Hematopoietic multipotent progenitor cell treated with erythropoietin and hydrocortisone succinate and interleukin-3 and kit ligand, for 6 days (in vitro differentiated cells): Measurements from ENCODE around the gene DNPH1.
A peak's percentile ranks its signal among the peaks of the same experiment; 100 is the strongest.

Experiments used
- DNase-seq: peaks from one replicate; pipeline ENCODE4 v3.0.0-alpha.2; 2015

Gene DNPH1

GRCh38 chr6:43207286-43207685 lies 22.0 kb downstream of the DNPH1 start:
- no peak for DNase-seq

GRCh38 chr6:43205849-43206248 lies 23.4 kb downstream of the DNPH1 start:
- DNase-seq = no peak

- DNase-seq = no peak
Observed at GRCh38 chr6:43204271-43205105, 24.8 kb downstream of the DNPH1 start.

GRCh38 chr6:43203718-43204095 lies 25.6 kb downstream of the DNPH1 start:
- no peak for DNase-seq

DNA sequence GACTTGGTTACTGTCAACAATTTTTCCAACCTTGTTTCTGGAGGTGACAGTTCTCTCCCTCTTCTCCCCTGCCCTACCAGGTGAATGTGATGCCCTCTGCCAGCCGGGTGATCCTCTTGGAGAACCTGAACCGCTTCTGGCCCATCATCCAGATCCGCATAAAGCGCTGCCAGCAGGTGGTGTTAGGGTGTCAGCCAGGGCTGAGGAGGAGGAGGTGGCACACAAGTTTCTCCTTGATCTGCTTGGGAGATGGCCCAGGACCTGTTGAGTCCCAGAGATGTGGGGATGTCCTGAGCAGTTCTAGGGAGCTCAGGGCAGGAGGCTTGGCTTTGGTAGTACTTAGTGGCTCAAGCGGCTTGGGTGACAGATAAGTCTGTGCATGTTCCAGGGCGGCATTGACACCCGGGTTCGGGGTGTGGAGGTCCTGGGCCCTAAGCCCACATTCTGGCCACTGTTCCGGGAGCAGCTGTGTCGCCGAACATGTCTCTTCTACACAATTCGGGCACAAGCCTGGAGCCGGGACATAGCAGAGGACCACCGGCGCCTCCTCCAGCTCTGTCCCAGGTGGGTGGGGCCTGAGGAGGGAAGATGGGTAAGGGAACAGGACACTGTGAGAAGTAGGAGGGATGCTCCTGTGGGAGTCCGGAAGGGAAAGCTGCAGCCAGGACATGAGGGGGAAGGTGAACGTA lies 26.1 kb downstream of the DNPH1 start:
- DNase-seq = no peak

- DNase-seq = no peak
Observed at GRCh38 chr6:43202451-43202850, 26.8 kb downstream of the DNPH1 start.

DNA sequence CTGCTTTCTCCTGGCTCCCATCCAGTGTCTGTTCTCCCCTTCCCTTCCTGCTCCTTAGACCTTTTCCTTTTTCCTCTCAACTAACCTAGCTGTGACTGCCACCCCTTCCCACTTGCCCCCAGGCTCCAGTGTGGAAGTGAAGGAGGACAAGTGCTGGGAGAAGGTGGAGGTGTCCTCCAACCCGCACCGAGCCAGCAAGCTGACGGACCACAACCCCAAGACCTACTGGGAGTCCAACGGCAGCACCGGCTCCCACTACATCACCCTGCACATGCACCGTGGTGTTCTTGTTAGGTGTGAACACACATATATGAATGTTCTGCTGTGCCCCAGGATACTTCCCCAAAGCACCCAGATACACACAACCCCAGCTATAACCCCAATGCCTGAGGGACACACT lies 28.7 kb downstream of the DNPH1 start:
- DNase-seq = no peak

GRCh38 chr6:43199912-43200311 lies 29.4 kb downstream of the DNPH1 start:
- no peak for DNase-seq

DNA sequence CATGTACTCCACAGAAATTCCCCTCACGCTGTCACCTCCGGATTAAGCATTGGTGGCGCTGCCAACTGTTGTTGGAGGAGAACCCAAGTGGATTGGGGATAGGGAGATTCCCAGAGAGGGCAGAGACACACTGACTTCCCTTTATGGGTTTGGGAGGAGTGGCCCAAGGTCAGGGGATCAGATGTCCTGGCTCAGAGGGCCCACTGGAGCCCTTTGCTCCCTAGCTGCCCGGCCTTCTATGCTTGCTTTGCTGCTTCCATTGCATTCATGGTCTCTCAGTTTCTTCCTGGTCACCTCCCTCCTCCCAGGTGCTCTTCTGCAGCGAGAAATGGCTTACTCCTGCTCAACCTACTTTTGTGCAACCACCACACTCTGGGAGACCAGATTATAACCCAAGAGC lies 32.9 kb downstream of the DNPH1 start:
- DNase-seq = no peak

DNA sequence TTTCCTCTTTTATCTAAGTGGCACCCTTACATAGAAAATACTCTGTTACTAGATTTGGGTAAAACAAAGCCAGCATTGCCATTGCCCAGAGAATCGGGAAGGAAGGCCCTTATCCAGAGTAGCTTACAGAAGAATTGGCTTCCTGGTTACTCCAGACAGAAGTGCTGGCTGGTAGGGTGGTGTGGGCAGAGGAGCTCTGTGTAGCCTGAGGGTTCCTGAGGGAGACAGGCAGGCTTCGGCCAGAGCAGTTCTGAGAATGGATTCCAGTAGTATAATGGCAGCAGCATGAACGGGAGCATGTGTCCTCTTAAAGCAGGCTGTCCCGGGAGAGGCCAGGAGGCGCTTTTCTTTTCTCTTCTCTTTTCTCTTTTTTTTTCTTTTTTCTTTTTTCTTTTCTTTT lies 35.4 kb downstream of the DNPH1 start:
- no peak for DNase-seq

DNA sequence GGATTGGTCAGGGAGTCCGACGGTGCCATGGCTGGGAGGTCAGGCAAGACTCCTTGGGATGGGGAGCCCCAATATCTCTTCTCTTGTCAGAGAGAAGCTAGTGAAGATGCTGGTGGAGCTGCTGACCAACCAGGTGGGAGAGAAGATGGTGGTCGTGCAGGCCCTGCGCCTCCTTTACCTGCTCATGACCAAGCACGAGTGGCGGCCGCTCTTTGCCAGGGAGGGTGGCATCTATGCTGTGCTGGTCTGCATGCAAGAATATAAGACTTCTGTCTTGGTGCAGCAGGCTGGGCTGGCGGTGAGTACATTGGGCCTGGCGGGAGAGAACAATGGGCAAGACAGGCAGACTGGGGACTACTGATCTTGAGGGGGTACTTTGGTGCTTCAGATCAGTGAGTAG lies 36.4 kb downstream of the DNPH1 start:
- no peak for DNase-seq

GRCh38 chr6:43189776-43190304 lies 39.4 kb downstream of the DNPH1 start:
- peak; percentile 76 for DNase-seq

DNA sequence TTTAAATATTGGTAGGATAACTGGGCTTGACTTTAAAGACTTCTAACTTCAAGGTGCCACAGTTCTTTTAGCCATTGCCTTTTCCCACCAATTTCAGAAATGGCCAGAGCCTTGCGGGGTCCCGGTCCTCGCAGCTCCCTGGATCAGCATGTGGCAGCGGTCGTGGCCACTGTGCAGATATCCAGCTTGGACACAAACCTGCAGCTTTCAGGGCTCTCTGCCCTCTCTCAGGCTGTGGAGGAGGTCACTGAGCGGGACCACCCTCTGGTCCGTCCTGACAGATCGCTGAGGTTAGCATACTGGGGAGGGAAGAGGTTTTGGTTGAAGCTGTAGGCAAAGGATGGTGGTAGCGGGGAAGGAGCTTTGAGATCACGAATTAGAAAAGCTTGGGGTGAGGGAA lies 40.9 kb downstream of the DNPH1 start:
- no peak for DNase-seq

DNA sequence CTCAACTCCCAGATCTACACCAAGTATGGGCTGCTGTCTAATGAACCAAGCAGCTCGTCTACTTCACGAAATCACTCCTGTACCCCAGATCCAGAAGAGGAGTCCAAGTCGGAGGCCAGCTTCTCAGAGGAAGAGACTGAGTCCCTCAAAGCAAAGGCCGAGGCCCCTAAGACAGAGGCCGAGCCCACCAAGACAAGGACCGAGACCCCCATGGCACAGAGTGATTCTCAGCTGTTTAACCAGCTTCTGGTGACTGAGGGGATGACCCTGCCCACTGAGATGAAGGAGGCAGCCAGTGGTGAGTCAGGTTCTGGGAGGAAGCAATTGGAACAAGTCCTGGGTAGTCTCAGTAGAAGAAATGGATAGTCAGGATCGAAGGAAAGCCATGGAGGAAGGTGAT lies 41.5 kb downstream of the DNPH1 start:
- DNase-seq = no peak

DNA sequence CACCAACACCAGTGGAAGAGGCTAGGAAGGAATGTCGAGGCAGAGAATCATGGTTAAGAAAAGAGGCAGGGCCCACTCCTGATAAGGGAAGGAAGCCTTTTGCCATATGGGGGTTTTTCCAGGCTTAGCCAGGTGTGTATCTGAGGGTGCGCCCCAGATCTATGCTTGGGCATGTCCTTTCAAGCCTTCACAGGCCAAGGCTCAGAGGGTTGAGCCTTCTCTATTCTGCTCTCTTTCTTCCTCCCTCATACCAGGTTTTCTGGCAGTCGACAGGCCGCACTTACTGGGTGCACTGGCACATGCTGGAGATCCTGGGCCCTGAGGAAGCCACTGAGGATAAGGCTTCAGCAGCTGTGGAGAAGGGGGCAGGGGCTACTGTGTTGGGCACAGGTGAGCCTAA lies 42.6 kb downstream of the DNPH1 start:
- DNase-seq = no peak

- DNase-seq = no peak
Observed at GRCh38 chr6:43186019-43186418, 43.3 kb downstream of the DNPH1 start.

DNA sequence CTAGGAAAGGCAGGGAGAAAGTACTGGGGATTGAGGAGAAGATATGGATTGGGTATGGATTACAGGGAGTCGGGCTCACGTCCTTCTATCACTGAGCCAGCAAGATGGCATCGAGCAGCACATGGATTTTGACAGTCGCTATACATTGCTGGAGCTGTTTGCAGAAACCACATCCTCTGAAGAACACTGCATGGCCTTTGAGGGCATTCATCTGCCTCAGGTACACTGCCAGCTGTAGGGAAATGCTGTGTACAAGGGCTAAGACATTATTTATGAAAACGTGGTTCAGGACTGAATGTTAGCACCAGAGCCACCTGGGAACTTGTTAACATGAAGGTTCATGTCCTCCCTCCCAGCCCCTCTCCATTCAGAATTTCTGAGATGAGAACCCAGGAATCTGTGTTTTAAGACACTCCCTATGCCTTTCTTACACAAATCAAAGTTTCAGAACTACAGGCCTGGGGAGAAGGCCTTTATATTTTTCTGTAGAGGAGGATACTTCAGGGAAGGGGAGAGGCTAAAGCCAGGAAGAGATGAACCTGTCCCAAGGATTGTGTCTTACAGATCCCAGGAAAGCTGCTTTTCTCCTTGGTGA lies 43.8 kb downstream of the DNPH1 start:
- DNase-seq = no peak

GRCh38 chr6:43184268-43184985 lies 44.9 kb downstream of the DNPH1 start:
- DNase-seq = no peak

DNA sequence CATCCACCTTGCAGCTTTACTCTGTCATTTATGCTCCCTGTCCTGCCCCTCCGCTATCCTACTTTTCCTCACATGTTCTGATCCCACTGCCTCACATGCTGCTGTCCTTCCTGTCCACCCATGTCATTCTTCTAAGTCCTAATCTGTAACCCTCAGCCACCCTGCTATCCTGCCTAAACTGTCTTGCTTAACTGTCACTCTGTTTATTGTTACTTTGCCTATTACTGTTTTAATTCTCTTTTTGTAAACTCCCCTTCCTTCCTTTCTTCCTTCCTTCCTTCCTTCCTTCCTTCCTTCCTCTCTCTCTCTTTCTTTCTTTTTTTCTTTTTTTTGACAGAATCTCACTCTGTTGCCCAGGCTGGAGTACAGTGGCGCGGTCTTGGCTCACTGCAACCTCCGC lies 45.8 kb downstream of the DNPH1 start:
- peak; percentile 36 for DNase-seq

- DNase-seq = peak; percentile 89
Observed at GRCh38 chr6:43181942-43182860, 47.1 kb downstream of the DNPH1 start, which contains the start of gene CUL9. CUL9 (plus strand) TSS chr6:43182196; CDS start chr6:43184311, 2,115 bp downstream.

- DNase-seq = no peak
Observed at GRCh38 chr6:43181621-43181941, 47.7 kb downstream of the DNPH1 start.

GRCh38 chr6:43180985-43181384 lies 48.3 kb downstream of the DNPH1 start:
- no peak for DNase-seq
